Stimulated activated CD8-positive, alpha-beta memory T cell treated with anti-CD3 and anti-CD28 coated beads, Interleukin-4, amount 100 ng/mL, for 24 hours (primary cell): ENCODE measurements around the gene CRABP2.

Experiments
- DNase-seq: peaks from one replicate; pipeline ENCODE4 v3.0.0-alpha.2; 2020; ENCODE audit warnings: low read depth

The CRABP2 gene

DNA sequence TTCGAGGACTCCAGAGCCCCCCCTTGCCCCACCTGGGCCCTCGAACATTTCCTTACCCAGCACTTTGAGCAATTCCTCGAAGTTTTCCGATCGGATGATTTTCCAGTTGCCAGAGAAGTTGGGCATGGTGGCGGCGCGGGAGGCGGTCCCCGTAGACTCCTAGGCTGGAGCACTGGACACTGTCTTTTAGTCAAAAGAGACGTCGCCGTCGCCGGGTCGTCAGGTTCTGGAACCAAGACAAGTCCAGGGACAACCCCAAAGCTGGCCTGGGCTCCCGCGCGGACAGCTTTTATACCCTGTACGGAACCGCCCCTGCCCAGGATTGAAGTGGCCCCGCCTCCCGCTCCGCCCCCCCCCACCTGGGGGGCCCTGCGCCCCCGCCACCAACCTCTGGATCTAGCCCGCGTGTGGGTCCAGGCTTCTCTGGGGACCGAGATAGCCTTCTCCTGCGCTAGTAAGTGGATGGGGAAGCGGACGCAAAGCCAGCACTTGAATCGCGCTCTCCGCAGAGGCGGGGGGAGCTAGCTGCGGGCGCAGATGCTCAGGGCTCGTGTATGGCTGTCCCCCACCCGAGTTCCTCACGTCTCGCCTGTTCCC, at the start of gene CRABP2:
CRABP2 (minus strand) TSS at position 263 of the 597 bp plus-strand sequence; CDS start at position 126, 137 bp downstream.
- no peak for DNase-seq

GRCh38 chr1:156754219-156754618, 48.8 kb upstream of the CRABP2 start:
- no peak for DNase-seq

DNA sequence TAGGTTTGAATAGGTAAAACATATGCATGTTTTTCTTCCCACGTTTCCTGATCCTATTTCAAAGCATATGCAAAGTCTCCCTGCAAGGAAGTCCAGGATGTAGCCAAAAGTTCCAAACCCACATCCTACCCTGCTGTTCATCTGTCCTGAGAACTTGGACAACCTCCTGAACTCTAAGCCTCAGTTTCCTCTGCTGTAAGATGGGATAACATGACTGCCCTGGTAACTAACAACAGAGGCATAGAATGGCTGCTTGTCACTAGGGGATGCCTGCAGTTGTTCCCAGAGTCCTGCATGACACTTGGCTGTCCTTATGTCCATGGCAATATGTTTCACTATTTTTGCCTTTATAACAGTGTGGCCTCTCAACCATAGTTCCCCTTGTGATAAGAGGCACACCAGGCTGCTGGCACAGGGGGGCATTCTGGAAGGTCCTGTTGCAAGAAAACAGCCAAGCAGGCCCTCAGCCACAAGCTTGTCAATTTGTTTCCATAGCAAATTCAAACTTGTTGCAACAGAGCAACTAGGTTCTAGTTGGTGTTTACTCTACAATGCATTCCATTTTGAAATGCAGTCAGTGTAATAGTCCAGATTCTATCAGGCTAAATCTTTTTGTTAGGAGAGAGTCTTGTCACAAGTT, 47.6 kb upstream of the CRABP2 start:
- DNase-seq: no peak

DNA sequence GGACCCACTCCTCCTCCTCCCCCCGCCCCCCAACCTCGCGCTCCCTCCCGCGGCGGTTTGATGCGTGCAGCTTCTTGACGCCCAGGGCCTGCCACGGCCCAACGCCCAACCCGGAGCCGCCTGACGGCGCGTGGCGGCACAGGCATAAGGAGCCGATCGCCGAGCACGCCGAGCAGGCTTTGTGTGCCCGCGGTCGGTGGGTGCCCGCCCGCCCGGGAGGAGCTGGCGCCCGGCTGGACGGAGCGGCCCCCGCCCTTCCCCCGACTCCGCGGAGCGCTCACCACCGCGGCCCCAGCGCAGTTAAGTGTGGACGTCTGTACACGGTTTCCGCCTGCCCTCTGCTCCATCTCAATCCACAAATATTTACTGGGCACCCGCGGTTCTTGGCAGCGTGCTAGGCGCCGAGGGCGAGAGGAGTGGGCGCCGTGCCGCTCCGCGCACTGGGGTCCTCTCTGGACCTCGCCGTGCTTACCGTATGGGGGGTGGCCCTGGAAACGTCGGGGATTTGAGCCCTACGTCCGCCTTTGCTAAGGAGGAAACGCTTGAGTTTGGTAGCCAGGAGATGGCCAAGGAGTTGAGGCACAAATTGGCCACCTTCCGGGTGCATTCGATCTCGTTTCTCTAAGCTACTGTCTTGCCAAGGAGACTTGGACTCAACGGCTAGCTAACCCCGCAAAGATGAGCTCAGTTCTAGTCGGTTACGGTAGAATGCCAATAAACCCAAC, 46.5 kb upstream of the CRABP2 start:
- DNase-seq: peak; percentile 98

GRCh38 chr1:156751451-156751756, 46.0 kb upstream of the CRABP2 start, which contains the start of gene HDGF:
Gene HDGF (minus strand): TSS chr1:156751675. CDS start chr1:156751429, 246 bp downstream.
- DNase-seq: no peak

- no peak for DNase-seq
These were observed 45.5 kb upstream of the CRABP2 start for GRCh38 chr1:156750711-156751450.

- DNase-seq: no peak
These were observed 44.8 kb upstream of the CRABP2 start for GRCh38 chr1:156750191-156750672.

DNA sequence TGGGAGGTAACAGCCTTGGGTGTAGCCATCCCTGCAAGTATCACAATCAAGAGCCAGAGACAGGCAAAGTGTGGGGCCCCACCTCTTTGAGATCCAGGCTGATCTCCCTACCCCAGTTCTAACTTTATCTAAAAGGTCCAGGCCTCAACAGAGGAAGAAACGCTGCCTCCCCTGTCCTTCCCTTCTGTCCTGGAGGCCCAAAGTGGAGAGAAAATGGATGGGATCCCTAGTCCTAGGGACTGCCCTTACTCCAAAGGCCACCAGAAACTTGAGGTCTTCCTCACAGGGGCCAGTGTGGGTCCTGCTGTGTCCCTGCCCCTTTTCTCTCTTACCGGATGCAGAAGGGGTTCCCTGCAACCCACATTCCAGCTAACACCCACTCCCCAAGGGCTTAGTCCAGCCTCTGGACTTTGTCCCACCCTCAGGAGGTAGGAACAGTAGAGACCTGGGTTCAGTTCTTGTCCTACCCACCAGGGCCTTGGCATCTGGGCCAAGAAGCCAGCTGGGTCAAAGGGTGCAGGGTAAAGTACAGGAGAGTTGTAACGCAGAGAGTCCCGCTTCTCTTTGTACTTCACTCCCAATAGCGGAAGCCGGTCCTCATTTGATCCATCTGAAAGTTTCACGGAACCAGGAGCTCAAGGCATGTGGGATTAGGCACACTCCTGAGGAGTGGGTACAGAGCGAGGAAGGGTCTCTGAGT, 44.2 kb upstream of the CRABP2 start:
- no peak for DNase-seq

DNA sequence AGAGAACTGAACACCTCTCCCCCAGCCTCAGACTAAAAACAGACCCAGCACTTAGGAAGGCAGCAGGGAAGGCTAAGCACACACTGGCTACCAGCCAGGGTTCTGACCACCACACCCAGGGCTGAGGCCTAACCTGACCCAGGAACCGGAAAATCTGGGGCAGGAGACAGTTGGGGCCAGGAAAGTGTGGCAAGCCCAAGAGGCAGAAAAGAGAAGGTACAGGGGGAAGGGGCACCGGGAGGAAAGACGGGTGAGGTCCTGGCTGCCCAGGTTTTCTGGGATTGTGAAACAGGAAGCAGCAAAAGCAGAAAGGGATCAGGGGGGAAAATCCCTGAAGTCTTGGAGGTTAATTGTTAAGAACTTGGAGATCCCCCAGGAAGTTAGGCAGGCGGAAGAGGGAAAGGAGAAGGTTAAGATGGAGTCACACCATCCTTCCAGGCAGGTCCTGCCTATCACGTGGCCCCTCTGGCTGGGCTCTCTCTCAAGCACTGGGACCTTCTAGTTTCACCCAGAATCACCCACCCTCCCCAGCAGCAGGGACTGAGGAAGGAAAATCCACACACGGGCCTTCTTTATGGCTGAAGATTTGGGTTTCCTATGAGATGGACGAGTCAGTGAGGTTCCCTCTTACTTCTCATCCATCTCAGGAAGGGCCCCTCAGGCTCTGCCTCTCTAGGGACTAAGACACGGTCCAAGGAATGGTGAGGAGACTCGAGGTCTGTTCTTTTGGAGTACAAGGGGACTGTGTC, 43.5 kb upstream of the CRABP2 start:
- DNase-seq: no peak

- DNase-seq: no peak
These were observed 42.6 kb upstream of the CRABP2 start for GRCh38 chr1:156747742-156748669.

DNA sequence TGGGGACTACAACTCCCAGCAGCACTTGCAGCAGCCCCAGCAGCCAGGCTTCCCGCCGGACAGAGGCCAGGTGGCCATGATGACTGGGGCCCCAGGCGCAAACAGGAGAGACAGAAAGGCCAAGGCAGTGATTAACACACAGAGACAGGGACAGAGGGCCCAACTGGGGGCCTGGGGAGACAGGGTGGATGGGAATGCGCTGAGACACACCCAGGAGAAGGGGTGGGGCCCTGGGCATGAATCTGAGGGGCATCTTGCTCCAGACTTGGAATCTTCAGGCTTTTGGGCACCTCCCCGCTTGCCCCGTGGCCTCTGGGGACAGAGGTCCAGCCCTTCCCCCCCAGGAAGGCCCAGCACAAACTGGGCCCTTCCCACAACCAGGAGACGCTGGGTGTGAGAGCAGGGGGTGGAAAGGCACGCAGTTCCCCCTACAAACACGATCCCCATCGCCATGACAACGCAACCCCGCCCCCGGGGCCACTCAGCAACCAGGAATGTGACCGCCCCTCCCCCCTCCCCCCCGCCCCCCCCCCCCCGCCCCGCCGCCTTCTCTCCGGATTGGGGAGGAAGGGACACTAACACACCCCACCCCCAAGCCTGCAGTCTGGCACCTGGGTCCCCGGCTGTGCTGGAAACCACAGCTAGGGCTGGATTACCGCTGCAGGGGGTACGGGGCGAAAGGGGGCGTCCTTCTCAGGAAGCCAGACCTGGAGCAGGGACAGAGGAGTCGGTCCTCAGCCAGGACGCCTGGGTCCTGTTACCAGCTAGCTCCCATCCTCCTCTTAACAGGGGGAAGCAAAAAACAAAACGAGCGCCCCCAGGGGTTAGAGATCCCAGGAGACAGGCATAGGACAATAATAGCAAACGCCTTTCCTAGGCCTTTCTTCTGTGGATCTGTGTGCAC, 41.6 kb upstream of the CRABP2 start:
- peak; percentile 66 for DNase-seq

GRCh38 chr1:156746406-156746727, 41.0 kb upstream of the CRABP2 start:
- no peak for DNase-seq

DNA sequence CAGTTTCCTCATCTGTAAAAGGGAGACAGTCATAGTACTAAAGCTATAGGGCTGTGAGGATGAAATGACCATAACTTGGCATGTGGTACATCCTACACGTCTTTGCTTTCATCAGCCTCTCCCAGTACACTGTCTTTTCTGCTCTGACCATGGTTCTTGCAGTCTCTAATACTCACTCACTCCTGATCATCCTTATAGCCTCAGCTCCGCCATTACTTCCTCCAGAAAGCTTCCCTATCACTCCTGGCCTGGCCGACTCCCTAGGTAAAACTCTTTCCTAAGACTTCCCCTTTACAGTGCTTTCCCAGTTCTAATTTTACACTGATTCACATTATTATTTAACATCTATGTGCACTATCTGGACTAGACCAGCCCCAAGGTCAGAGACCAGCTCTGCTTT, 40.5 kb upstream of the CRABP2 start:
- no peak for DNase-seq

DNA sequence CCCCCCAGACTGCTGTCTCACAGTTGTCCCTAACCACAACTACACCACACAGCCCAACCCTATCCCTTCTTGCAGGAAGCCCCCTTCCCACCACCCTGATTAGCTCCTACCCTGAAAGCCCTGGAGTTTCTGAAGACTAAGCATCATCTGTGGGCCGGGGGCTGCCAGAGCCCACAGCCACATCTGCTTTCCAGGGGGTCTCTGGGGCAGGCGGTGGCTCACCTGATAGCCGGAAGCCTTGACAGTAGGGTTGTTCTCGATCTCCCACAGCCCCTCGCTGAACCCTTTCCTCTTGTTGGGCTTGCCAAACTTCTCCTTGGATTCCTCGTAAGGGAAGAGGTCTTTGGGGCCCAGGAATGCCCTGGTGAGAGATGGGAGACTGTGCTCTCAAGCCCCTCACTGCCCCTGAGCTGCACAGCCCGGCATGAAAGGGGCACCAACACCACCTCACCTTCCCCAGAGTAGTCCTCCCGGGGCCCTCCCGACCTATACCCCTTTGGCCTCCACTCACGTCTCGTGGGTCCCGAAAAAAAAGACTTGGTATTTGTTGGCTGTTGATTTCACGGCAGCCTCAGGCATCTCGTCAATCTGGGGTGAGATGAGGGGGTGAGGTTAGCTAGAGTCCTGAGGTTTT, 39.5 kb upstream of the CRABP2 start:
- no peak for DNase-seq

DNA sequence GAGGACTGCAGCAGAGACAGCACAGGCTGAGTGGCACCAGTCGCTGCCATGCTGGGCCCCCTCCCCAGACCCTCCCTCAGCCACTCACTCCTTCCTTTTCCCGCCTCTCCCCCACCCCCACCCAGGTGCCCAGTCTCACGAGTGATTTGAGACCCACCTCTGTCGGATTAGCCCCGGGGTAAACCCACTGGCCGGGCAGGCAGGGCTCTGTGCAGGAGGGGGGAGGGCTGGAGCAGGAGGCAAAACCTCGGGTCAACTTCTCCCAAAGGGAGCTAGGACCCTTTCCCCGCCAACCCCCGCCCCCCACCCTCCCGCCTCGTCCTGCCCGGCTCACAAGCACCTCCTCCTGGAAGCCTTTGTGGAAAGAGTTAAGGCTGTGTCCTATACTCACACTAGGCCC, 39.0 kb upstream of the CRABP2 start:
- no peak for DNase-seq

- DNase-seq: no peak
These were observed 38.3 kb upstream of the CRABP2 start for GRCh38 chr1:156743367-156744302.

GRCh38 chr1:156742801-156743200, 37.4 kb upstream of the CRABP2 start:
- no peak for DNase-seq

GRCh38 chr1:156742017-156742416, 36.6 kb upstream of the CRABP2 start:
- DNase-seq: no peak
